Measurements from ENCODE around the gene CERKL.

- no peak for TF ChIP-seq CREB5 (CRISPR knock-in tag; IDR thresholded peaks at IDR 0.05; ENCODE audit: low read depth)
- no peak for TF ChIP-seq PATZ1 (CRISPR knock-in tag; IDR thresholded peaks at IDR 0.05; ENCODE audit: borderline replicate concordance)
- no peak for TF ChIP-seq RARB (CRISPR knock-in tag; IDR thresholded peaks at IDR 0.05)
- TF ChIP-seq TSHZ2 (CRISPR knock-in tag; IDR thresholded peaks at IDR 0.05): no peak
- no peak for TF ChIP-seq ARNTL (CRISPR knock-in tag; IDR thresholded peaks at IDR 0.05; ENCODE audit: borderline replicate concordance, low read depth)
- TF ChIP-seq ISL1 (CRISPR knock-in tag; IDR thresholded peaks at IDR 0.05): no peak
- TF ChIP-seq TOX (CRISPR knock-in tag; IDR thresholded peaks at IDR 0.05; ENCODE audit: borderline replicate concordance): no peak
Observed at GRCh38 chr2:181656450-181657291, at the start of gene CERKL.

Data from SK-N-SH treated with all-trans-retinoic acid at 6 μM for 48 hours (cell line).